ENCODE data around the gene ELMO1. TPM values are rescaled to one million over a fixed set of nuclear protein-coding genes. Genes with fewer than 3 reads are reported as not detected.

The ELMO1 gene
- total and polyA plus RNA-seq, 12 donors: 7.5 to 46.8 (median 14.9) TPM

- Histone ChIP-seq H3K4me1 (replicated peaks in 1 of 2) (no peaks in the 10 kb centered on the region), H3K4me3 (no peak overlapping the region), H3K27me3 (no peaks in the 10 kb centered on the region), H3K36me3 (replicated peaks in 1 of 2) (no peaks in the 10 kb centered on the region), H3K27ac (no peak overlapping the region), H3K9me3 (replicated peaks in 1 of 3) (no peaks in the 10 kb centered on the region)
- WGBS, 4 donors: 70 to 80% (median 73%) methylated on average over 8 of the region's 8 CpGs
- intact Hi-C loops (cut with DNase I): no loop called here
- DNase-seq: no peak
- TF ChIP-seq POLR2A (IDR thresholded peaks at IDR 0.05): no peak
- TF ChIP-seq, protein P1, sequence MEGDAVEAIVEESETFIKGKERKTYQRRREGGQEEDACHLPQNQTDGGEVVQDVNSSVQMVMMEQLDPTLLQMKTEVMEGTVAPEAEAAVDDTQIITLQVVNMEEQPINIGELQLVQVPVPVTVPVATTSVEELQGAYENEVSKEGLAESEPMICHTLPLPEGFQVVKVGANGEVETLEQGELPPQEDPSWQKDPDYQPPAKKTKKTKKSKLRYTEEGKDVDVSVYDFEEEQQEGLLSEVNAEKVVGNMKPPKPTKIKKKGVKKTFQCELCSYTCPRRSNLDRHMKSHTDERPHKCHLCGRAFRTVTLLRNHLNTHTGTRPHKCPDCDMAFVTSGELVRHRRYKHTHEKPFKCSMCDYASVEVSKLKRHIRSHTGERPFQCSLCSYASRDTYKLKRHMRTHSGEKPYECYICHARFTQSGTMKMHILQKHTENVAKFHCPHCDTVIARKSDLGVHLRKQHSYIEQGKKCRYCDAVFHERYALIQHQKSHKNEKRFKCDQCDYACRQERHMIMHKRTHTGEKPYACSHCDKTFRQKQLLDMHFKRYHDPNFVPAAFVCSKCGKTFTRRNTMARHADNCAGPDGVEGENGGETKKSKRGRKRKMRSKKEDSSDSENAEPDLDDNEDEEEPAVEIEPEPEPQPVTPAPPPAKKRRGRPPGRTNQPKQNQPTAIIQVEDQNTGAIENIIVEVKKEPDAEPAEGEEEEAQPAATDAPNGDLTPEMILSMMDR (IDR thresholded peaks at IDR 0.05): no peak
These were observed 620.6 kb downstream of the ELMO1 start for GRCh38 chr7:36827726-36828703.

- WGBS, 4 donors: 81 to 86% (median 84%) methylated on average over 4 of the region's 4 CpGs
- no peak for DNase-seq
- no peak overlapping the region for H3K4me3 ChIP-seq
- TF ChIP-seq, protein P1 (IDR thresholded peaks at IDR 0.05): no peak
- TF ChIP-seq POLR2A (IDR thresholded peaks at IDR 0.05): no peak
- H3K9me3 ChIP-seq (replicated peaks in 1 of 3): no peaks in the 10 kb centered on the region
- no peaks in the 10 kb centered on the region for H3K27me3 ChIP-seq
- no peaks in the 10 kb centered on the region for H3K4me1 ChIP-seq (replicated peaks in 1 of 2)
- intact Hi-C loops (cut with DNase I): no loop called here
- H3K27ac ChIP-seq: no peak overlapping the region
- no peaks in the 10 kb centered on the region for H3K36me3 ChIP-seq (replicated peaks in 1 of 2)
These were observed 623.2 kb downstream of the ELMO1 start for GRCh38 chr7:36825501-36825900.

- Histone ChIP-seq H3K4me1 (replicated peaks in 1 of 2) (no peaks in the 10 kb centered on the region), H3K36me3 (replicated peaks in 1 of 2) (no peaks in the 10 kb centered on the region), H3K27ac (no peak overlapping the region), H3K4me3 (no peak overlapping the region), H3K27me3 (no peaks in the 10 kb centered on the region), H3K9me3 (replicated peaks in 1 of 3) (no peaks in the 10 kb centered on the region)
- TF ChIP-seq POLR2A (IDR thresholded peaks at IDR 0.05): no peak
- TF ChIP-seq, protein P1 (IDR thresholded peaks at IDR 0.05): no peak
- intact Hi-C loops (cut with DNase I): no loop called here
- no peak for DNase-seq
- WGBS, 4 donors: 88 to 96% (median 93%) methylated on average over 9 of the region's 9 CpGs
These were observed 625.3 kb downstream of the ELMO1 start for GRCh38 chr7:36823353-36823752.

- Histone ChIP-seq H3K4me1 (replicated peaks in 1 of 2) (no peaks in the 10 kb centered on the region), H3K27ac (no peak overlapping the region), H3K4me3 (no peak overlapping the region), H3K27me3 (no peaks in the 10 kb centered on the region), H3K9me3 (replicated peaks in 1 of 3) (no peaks in the 10 kb centered on the region), H3K36me3 (replicated peaks in 1 of 2) (no peaks in the 10 kb centered on the region)
- TF ChIP-seq POLR2A (IDR thresholded peaks at IDR 0.05): no peak
- TF ChIP-seq, protein P1 (IDR thresholded peaks at IDR 0.05): no peak
- DNase-seq: no peak
- intact Hi-C loops (cut with DNase I): no loop called here
These were observed 627.0 kb downstream of the ELMO1 start for GRCh38 chr7:36821617-36822016.

Data from adrenal gland (tissue), 12 donors.